ENCODE measurements around the gene OVCH2. TPM values are rescaled to one million over a fixed set of nuclear protein-coding genes. Genes with fewer than 3 reads are reported as not detected.
A peak's percentile ranks its signal among the peaks of the same experiment; 100 is the strongest.
"Not testable (repeated sequence)": the region's sequence is repeated elsewhere in the genome, so short reads cannot be mapped to it uniquely, and the experiment has no call there.

Gene OVCH2
- 9.4 TPM for total RNA-seq

- no peak for DNase-seq (ENCODE audit: low spot score)
Measured at GRCh38 chr11:7706377-7706776, at the start of gene OVCH2. TSS of gene OVCH2 (minus strand) at chr11:7706477. CDS start at chr11:7706394, 83 bp downstream.

DNA sequence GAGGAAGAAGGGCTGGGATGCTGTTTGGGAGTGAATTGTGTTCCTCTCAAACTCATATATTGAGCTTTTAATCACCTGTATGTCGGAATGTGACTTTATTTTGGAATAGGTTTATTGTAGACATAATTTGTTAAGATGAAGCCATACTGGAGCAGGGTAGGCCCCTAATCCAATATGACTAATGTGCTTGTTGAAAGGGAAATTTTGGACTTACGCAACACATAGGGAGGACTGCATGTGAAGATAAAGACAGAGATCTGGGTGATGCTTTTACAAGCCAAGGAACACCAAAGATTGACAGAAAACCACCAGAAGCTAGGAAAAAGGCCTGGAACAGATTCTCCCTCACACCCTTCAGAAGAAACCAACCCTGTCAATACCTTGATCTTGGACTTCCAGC lies 43.2 kb upstream of the OVCH2 start:
- DNase-seq (ENCODE audit: low spot score), result no peak

GRCh38 chr11:7734767-7735166 lies 28.5 kb upstream of the OVCH2 start:
- not testable (repeated sequence) for DNase-seq (ENCODE audit: low spot score)

DNA sequence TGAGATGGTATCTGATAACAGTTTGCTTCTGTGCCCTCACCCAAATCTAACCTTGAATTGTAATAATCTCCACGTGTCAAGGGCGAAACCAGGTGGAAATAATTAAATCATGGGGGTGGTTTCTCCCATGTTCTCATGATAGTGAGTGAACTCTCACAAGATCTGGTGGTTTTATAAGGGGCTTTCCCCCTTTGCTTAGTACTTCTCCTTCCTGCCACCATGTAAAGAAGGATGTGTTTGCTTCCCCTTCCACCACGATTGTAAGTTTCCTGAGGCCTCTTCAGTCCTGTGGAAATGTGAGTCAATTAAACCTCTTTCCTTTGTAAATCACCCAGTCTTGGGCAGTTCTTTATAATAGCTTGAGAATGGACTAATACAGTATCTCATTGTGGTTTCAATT lies 8.5 kb upstream of the OVCH2 start:
- no peak for DNase-seq (ENCODE audit: low spot score)

DNA sequence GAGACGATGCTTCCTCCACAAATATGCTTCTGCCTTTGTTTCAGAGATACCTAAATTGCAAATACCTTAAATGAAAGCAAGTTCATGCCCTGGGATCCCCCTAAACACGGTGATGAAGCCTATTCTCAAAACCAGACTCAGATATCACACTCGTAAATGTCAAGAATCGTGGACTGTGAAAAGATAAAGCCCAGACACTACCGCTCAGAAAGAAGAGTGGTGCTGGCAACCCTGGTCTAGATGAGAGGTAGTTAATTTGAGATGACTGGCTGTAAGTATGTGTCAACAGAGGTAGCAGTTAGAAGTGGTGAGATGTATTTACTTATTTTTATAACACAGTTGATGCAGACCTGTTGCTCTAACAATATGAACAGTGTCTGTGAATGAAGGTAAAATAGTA lies 2.5 kb downstream of the OVCH2 start:
- no peak for DNase-seq (ENCODE audit: low spot score)

DNA sequence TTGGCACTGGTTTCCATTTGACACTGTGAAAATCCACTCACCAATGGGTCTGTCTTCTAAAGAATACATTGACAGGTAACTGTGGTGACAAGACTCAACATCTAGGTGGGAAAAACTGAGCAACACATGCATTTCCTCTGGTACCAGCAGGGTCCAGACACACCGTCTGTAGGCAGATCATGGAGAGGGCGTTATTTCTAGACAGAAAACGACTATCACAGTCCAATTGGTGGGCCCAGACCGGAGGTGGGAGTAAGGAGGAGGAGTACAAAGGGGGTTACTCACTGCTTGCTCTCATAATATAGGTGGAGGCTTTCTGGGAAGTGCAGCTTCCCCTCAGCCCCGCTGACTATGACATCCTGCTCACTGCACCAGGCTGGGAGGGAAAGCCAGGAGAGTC lies 9.9 kb downstream of the OVCH2 start:
- DNase-seq (ENCODE audit: low spot score), result no peak

- DNase-seq (ENCODE audit: low spot score), result no peak
Measured at GRCh38 chr11:7694235-7694634, 12.0 kb downstream of the OVCH2 start.

- no peak for DNase-seq (ENCODE audit: low spot score)
Measured at GRCh38 chr11:7692426-7692825, 13.9 kb downstream of the OVCH2 start.

DNA sequence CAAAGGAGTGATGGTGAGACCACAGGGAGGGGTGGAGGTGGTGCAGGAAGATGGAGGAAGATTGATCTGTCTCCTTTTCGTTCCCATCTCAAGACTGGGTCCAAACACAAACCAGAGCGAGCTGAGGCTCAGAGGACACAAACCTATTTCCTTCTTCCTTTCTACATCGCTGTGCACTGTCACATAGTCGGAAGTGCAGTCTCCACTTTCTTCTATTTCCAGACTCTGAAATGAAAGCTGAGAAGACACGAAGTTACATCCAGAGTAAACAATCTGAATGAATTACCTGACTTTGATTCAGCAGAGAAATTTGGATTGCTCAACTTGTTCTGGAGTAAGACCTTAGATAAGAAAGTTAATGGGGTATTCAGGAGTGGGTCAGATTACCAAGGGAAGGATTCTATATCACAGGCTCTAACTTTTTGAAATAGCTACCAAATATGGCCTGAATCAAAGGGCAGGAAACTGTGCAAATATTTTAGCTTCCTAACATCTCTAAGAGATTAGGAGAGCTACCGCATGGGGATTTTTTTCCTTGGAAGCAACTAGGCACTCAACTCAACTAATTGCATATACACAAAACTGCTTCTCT lies 14.4 kb downstream of the OVCH2 start:
- DNase-seq (ENCODE audit: low spot score), result no peak

GRCh38 chr11:7690648-7691047 lies 15.6 kb downstream of the OVCH2 start:
- no peak for DNase-seq (ENCODE audit: low spot score)

- DNase-seq (ENCODE audit: low spot score), result no peak
Measured at GRCh38 chr11:7689239-7689638, 17.0 kb downstream of the OVCH2 start.

GRCh38 chr11:7688238-7688826 lies 17.9 kb downstream of the OVCH2 start:
- no peak for DNase-seq (ENCODE audit: low spot score)

GRCh38 chr11:7687386-7687785 lies 18.9 kb downstream of the OVCH2 start:
- no peak for DNase-seq (ENCODE audit: low spot score)

DNA sequence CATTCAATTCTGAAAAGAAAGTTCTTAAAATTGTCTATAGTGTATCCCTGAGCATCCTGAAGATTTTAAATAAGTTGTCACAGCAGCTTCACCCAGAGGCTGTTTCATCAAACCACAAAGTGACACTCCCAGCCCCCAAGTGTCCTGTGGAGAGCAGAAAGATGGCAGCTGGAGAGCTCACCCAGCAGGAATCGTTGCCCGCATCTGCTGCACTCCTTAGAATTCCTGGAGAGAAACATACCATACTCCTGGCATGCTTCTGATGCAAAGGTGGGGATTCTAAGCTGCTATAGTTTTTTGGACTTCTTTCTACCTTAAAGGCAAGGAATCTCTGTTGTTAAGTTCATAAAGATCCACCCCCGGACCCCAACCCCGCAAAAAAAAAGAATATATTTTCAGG lies 19.5 kb downstream of the OVCH2 start:
- no peak for DNase-seq (ENCODE audit: low spot score)

GRCh38 chr11:7683571-7683970 lies 22.7 kb downstream of the OVCH2 start:
- DNase-seq (ENCODE audit: low spot score), result no peak

- no peak for DNase-seq (ENCODE audit: low spot score)
Measured at GRCh38 chr11:7677796-7678201, 28.5 kb downstream of the OVCH2 start.

DNA sequence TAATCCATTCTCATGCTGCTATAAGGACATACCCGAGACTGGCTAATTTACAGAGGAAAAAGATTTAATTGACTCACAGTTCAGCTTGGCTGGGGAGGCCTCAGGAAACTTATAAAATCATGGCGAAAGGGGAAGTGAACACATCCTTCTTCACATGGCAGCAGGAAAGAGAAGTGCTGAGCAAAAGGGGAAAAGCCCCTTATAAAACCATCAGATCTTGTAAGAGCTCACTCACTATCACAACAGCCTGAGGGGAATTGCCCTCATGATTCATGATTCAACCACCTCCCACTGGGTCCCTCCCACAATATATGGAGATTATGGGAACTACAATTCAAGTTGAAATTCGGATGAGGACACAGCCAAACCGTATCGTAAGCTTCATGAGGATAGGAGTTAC lies 29.2 kb downstream of the OVCH2 start:
- DNase-seq (ENCODE audit: low spot score), result peak; percentile 22

- DNase-seq (ENCODE audit: low spot score), result no peak
Measured at GRCh38 chr11:7675631-7676030, 30.6 kb downstream of the OVCH2 start.

DNA sequence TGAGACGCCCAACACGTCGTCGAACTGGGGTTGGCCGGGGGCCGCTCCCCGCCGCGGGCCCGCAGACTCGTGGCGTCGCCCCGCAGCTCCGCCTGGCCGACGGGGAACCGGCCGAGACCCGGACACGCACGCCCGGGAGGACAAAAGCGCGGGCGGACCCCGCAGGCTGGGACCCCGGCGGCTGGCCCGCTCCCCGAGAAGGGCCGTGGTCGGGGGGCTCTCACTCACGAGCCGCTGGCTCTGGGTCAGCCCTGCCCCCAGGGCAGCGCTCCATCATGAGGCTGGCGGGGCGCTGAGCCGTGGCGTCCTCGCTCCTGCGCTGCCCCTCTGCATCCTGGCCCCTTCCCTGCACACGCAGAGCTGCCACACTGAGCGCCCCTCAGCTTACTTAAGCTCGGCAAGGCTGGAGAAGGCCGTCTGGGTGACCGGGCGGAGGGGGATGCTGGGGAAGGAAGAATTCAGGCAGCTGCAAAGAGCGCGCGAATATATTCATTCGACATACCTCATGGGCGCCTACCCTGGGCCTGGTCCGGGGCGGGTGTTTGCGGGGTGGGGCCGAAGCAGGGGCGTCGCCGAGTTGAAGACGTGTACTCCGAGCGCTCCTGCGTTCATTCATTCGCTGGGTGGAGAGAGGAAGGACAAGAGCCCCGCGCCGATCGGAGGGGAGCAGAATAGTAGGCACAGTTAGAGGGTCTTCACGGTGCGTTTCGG lies 32.4 kb downstream of the OVCH2 start:
- peak; percentile 74 for DNase-seq (ENCODE audit: low spot score)

- DNase-seq (ENCODE audit: low spot score), result peak; percentile 87
Measured at GRCh38 chr11:7672960-7673723, 33.1 kb downstream of the OVCH2 start, which contains the start of gene CYB5R2. TSS of gene CYB5R2 (minus strand) at chr11:7673500. CDS start at chr11:7672825, 675 bp downstream.

GRCh38 chr11:7672276-7672959 lies 33.9 kb downstream of the OVCH2 start:
- DNase-seq (ENCODE audit: low spot score), result peak; percentile 69
